Left cardiac atrium (tissue), 4 donors: ENCODE measurements around the gene BAZ2B. TPM values are rescaled to one million over a fixed set of nuclear protein-coding genes. Genes with fewer than 3 reads are reported as not detected.

Source experiments
- ATAC-seq, 2 donors: fragments of 200-7000 bp; cut with Tn5 transposase; one replicate each; pipeline ENCODE4 v1.9.1; 2020; ENCODE audit warnings: mild to moderate bottlenecking in 2 of 2, moderate library complexity in 2 of 2
- DNase-seq: peaks from one replicate; pipeline ENCODE4 v3.0.0-alpha.2; 2020
- intact Hi-C, 2 donors: fragments of 100-400 bp; cut with DNase I; formaldehyde crosslinking; loops; one replicate each; pipeline versions ENCODE4 v1.14.1 to v1.15.1; 2022 to 2023
- total RNA-seq, 2 donors: library from RNA; stranded (reverse); fragmentation: NEBNext Ultra II Directional; extraction: Animal tissue kit (Norgen Biotek cat#: 25700); gene quantifications; one replicate each; pipeline ENCODE4 v1.2.1, GENCODE V29; 2021
- donor health status: DM: no; HTN: yes; CAD: no.
- donor health status: DM: no; HTN: yes; CAD: no; lungs with severe emphysema.
- donor health status: DM: yes; HTN: yes; CAD: no.
- donor health status: Dilated cardiomyopathy.

Gene BAZ2B
- total RNA-seq, 2 donors from 2014 or later = 33.2 to 41.8 TPM

DNA sequence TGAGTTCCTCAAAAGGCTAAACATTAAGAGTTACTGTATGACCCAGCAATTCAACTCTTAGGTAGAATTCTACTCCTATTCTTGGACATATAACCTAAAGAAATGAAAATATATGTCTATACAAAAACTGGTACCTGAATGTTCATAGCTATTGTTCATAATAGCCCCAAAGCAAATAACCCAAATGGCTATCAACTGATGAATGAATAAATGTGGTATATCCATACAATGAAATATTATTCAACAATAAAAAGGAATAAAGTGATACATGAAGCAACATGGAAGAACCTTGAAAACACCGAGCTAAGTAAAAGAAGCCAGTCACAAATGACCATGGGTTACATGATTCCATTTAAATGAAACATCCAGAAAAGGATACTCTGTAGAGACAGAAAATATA lies 114.6 kb downstream of the BAZ2B start:
- intact Hi-C loops = no loop called here
- DNase-seq (no peak), ATAC-seq (no peak)

DNA sequence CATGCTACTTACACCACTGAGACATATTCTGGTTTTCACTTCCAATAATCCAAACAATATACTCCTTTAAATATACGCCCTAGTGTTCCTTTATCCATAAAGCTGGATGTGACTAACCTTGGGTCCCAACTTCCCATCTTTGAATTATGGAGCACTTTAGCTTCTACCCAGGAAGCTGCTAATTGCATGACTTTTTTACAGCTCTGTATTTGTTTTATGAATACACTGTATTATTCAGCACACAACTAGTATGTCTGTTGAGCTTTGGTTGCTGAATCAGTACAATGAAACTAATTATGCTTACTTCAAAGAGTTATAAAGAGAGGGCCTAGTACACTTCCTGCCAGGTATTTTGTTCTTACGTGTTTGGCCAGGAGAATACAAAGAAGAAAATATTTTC lies 118.5 kb downstream of the BAZ2B start:
- DNase-seq (no peak), ATAC-seq (no peak)
- intact Hi-C loops = no loop called here

DNA sequence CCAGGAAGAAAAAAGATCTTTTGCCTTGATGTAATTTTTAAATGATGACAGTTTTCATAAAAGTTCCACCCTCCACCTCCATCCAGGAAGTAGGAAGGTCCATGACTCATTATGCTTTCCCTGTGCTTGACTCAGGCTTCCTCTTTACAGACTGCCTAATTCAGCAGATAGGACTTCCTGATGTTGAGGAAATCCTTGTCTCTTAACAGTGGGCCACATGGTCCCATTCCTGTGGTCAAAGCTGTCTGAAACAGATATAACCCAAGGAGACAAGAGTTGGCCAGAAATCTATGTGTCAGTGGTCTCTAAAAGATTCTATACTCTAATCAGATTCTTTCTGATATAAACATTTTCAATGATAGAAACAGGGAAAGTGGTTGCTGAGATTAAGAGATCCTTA lies 119.1 kb downstream of the BAZ2B start:
- ATAC-seq (peak; percentile 70 to 99), DNase-seq (no peak)
- intact Hi-C loops = no loop called here

DNA sequence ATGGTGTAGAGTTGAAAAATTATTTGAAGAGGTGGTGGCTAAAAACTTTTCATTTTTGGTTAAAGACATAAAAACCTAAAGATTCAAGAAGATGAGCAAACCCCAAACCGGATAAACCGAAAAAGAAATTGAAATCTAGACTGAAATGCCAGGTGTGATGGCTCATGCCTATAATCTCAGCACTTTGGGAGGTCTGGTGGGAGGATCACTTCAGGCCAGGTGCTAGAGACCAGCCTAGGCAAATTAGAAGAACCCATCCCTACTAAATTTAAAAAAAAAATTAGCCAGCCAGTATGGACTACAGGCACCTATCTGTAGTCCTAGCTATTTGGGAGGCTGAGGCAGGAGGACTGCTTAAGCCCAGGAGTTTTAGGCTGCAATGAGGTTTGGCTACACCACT lies 126.9 kb downstream of the BAZ2B start:
- DNase-seq (no peak), ATAC-seq (no peak)
- intact Hi-C loops = no loop called here

DNA sequence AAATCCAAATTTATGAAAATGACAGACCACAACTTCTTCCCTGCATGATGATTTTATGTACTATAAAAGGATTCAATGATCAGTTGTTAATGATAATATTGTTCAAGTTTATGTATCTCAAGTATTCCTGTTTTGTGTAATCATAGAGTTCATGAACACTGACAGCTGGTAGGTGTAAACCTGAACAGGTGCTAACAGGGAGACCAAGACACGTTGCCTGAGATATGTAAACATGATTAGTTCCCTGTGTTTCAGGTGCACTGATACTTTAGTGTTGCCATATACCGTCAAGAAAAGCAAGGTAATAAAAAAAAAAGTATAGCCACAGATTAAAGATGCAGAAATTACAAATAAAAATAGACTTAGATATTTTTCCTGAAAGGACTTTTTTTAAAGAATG lies 131.8 kb downstream of the BAZ2B start:
- no peak for DNase-seq
- intact Hi-C loops = no loop called here
- no peak for ATAC-seq

DNA sequence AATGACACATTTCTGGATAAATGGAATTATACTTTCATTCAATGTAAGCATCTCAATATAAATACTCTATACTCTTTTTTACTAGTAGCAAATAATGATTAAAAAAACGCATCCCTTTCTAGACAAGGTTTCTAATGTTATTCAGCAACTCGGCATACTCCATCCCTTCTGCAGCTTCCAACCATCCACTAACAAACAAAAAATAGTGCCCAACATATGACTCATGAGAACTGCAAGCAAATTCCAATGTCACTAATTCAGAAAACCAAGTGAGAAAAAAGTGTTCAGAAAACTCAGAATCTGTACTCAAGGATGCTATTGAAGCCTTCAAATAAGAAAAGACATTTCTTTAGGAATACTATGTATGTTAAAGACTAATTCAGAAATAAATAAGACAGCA lies 140.0 kb downstream of the BAZ2B start:
- intact Hi-C loops = no loop called here
- DNase-seq (no peak), ATAC-seq (no peak)

DNA sequence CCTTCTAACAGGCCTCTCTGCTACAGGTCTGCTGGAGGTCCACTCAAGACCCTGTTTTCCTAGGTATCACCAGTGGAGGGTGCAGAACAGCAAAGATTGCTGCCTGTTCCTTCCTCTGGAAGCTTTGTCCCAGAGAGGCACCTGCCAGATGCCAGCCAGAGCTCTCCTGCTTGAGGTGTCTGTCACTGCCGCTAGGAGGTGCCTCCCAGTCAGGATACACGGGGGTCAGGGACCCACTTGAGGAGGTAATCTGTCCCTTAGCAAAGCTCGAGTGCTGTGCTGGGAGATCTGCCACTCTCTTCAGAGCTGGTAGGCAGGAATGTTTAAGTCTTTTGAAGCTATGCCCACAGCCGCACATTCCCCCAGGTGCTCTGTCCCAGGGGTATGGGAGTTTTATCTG lies 140.6 kb downstream of the BAZ2B start:
- ATAC-seq = no peak
- intact Hi-C loops = no loop called here

DNA sequence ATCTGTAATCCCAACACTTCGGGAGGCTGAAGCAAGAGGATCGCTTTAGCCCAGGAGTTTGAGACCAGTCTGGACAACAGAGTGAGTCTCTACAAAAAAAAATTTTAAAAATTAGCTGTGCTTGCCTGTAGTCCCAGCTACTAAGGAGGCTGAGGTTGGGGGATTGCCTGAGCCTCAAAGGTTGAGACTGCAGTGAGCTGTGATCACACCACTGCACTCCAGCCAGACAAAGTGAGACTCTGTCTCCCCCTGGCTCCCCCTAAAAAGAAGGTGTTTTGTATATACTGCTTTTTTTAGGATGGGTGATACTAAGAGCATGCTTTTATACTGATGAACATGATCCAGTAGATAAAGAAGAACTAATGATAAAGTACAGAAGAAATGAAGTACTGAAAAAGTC lies 145.0 kb downstream of the BAZ2B start:
- intact Hi-C loops = no loop called here

More for the DNA sequence above, 140.6 kb downstream of the BAZ2B start:
- no peak for DNase-seq

DNA sequence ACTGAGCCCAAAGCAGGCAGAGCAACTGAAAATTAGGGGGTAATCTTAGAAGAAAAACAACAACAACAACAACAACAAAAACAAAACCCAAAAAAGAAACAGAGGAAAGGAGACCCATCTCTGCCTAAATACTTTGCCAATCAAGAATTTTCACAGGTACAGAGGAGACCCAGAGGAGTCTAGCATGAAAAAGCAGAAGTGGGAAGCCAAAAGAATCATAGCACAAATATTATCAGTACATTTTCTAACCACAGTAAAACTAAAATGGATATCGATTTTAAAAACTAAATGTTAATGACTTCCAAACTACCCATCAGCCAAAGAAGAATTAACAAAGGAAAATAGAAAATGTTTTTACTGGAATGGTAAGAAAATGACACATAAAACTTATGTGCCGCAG lies 148.1 kb downstream of the BAZ2B start:
- DNase-seq (no peak), ATAC-seq (no peak)
- intact Hi-C loops = no loop called here

More for the DNA sequence above, 145.0 kb downstream of the BAZ2B start:
- ATAC-seq = no peak
- no peak for DNase-seq

DNA sequence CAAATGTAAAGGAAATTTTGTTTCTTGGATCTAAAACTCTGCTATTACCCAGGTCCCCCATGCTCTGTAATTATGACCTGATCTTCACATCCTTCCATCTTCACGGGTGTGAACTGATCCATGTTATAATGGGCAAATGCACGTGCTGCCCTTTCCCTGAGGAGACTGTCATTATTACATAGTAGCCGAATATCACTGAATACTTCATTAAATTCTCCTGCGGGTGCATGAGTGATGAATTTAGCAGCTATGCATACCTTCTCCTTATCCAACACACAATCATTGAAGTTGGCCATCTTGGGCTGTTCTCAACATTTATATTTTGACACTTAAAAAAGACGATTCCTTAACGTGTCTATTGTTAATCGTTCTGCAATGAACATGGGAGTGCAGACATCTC lies 153.4 kb downstream of the BAZ2B start:
- ATAC-seq (no peak), DNase-seq (no peak)
- intact Hi-C loops = no loop called here

DNA sequence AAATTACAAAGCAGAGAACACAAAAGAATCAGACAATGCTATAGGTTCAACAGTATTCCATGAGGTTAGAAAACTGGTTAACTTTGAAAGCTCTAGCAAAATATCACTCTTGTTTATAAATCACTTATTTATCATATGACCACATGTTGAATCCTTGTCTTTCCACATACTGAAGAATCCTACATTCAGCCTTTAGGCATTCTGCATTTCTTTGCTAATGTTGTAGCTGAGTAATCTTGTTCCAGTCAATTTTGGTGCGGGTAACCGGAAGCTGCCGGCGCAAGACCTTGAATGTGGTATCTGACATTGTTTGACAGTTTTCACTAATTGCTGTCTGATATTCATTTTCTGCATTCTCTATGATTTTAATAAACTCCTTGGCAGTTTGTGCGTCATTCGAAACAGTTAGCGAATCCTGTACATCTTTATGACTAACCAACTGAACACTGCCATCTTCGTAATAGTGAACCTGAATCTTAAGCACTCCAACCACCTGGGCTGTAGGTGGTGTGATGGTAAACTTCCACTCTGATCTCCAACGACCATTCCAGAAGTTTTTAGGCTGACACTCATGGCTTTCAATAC lies 154.1 kb downstream of the BAZ2B start:
- intact Hi-C loops = no loop called here
- DNase-seq (no peak), ATAC-seq (no peak)

DNA sequence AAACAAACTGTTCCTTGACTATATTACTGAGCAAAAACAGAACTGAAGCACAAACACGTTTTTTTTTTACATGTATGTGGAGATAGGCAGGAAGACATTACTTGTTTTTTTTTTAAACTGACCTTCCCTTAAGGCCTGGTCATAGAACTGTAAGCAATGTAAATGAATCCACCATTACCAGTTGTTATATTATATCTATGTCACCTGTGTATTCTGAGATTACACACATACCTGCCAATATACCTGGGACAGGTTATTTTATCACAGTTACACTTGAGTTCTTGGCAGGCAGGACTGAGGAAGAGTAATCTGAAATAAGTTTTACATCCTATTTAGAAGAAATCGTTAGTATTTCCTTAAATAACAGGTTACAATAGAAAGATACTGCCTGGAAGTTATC lies 155.3 kb downstream of the BAZ2B start:
- intact Hi-C loops = no loop called here
- ATAC-seq (no peak), DNase-seq (no peak)

DNA sequence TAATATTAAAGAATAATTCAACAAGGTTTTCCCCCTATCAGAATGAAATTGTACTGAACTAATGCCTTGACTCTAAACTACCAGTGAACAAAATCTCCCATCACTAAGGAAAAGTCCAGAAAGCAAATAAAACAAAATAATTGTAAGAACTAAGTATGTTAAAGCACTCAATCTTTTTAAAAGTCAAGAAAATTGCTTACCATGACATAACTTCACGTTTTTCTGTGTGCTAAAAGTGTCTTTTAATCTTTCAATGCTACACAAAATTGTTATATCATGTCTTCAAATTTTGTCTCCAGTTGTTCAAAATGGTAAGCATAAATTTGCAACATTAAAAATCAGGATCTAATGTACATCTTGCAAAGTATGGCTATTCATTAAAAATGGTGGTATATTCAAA lies 156.1 kb downstream of the BAZ2B start:
- DNase-seq (no peak), ATAC-seq (no peak)
- intact Hi-C loops = no loop called here

DNA sequence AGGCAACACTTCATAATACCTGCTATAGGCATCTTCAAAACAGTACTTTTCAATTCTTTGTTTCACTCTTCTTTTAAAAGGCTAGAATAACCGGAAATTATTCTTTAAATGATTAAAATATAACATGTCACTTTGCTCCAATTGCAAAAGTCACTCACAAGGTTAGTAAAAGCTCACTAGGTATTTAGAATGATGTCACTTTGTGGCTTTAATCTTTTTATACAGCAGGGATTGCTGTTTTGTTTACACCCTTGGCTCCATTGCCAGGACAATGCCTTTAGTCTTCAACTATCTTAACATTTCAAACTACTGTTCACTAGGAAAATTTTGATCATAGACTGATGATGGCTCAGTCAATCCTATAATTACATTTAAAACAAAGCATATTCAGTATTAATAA lies 157.1 kb downstream of the BAZ2B start:
- intact Hi-C loops = loop anchor here in 1 of 2 donors (10.0 kb wide), 1 partner anchor 146 kb away; no protein-coding TSS in a partner anchor
- DNase-seq (no peak), ATAC-seq (no peak)

DNA sequence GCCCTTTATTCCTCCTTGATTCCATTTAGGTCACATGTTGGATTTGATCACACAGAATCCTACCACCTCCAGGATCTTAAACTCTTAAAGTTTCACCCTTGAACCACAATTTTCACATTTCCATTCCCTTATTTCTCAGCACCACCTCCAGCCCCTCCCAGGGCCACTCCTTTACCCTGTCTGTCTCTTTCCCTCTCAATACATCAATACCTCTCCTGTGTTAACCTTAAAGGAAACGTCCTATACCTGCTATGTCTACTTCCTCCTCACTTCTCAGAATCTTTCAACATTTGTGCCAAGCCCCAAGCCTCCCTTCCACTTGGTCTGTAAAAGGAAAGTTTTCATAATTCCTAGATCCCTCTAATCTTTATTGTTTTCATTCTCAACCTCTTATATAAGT lies 158.8 kb downstream of the BAZ2B start:
- intact Hi-C loops = loop anchor here in 1 of 2 donors (10.0 kb wide), 1 partner anchor 147 kb away; no protein-coding TSS in a partner anchor
- no peak for ATAC-seq
- no peak for DNase-seq

DNA sequence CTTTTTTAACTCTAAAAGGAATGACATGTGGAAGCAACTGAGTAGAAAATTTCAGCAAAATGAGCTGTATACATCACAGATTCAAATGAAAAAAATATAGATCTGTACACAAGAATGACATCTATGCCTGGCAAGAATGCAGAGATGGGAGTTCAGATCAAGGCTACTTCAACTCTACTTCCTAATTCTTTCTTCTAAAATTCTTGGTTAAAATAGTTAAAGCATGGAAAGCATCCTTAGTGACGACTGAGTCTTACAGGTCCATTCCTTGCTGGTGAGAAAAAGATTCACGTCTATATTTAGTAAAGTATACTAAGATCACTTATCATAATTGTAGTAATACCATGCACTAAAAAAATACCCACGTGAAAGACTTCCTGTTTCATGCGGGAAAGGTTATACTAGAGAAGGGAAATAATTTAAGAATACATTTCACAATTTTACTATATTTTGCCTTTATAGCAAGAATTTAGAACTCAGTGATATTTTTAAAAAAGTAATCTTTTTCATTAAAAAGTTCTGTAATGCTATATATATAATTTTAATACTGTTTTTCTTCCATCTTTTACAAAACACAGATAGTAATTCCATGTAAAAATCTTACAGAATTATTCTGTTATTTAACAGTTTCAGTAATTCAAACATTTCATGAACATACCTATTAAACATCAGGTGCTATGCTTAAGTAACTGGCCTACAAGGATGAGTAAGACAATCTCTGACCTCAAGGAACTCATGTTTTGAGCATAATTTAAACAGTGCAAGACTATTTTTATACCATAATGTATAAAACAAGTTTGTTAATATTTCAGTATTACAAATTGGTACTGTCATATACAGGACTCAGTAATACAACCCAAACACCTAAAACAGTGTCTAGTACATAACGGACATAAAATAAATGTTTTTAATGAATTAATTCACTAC lies 159.6 kb downstream of the BAZ2B start:
- no peak for DNase-seq
- ATAC-seq = peak in 1 of 2 donors; percentile 44
- intact Hi-C loops = loop anchor here in 1 of 2 donors (10.0 kb wide), 1 partner anchor 148 kb away; no protein-coding TSS in a partner anchor

DNA sequence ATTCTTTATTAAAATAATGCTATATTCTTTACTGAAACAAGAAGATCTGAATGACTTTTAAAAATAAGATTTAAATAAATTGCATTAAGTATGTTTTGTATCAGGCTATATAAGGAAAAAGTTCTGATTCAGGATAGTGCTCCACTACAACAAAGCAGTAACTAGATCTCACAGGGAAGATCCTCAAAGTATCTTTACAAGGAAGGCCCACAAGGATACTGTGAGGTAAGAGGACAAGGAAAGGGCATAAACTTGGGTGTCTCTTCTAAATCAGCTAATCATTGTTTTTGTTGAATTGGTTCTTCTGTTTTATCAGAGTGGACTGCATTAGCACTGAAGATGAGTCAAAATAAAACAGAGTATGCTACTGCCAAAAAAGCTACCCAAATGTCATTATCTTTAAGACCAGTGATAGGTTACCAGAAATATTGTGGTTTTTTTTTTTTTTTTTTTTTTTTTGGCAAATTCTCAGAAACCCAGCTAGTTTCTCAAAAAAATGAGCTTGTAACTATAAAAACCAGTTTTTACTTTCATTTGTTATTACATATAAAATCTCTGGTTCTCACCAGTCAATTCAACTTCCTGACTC lies 160.9 kb downstream of the BAZ2B start:
- intact Hi-C loops = loop anchor here in 1 of 2 donors (10.0 kb wide), 1 partner anchor 149 kb away; no protein-coding TSS in a partner anchor
- DNase-seq = no peak
- peak; percentile 30 to 74 for ATAC-seq

DNA sequence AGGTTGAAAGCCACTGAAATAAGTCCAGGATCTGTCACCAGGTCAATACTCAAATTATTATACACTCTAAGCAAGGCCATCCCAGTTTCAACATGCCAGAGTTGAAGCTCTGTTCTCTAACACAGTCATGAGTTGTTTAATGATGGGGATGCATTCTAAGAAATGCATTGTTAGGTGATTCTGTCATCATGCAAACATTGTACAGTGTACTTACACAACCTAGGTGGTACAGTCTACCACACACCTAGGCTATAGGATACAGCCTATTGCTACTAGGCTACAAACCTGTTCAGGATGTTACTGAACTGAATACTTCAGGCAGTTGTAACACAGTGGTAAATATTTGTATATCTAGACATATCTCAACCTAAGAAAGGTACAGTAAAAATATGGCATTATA lies 162.2 kb downstream of the BAZ2B start:
- intact Hi-C loops = loop anchor here in 1 of 2 donors (10.0 kb wide), 1 partner anchor 151 kb away; no protein-coding TSS in a partner anchor
- ATAC-seq = peak in 1 of 2 donors; percentile 27
- DNase-seq = no peak

DNA sequence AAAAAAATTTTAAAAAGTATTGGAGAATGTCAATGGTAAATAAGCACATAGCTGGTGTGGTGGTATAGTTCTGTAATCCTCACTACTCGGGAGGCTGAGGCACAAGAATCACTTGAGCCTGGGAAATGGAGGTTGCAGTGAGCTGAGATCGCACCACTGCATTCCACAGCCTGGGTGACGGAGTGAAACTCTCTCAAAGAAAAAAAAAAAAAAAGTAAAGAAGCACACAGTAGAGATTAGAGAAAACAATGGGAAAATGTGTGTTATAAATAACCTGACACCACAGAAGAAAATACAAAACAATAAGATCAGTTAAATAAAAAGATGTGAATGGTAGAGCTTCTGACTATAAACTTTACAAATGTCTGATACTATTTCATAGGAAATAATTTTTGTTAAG lies 166.2 kb downstream of the BAZ2B start:
- intact Hi-C loops = loop anchor here in 1 of 2 donors (10.0 kb wide), 1 partner anchor 155 kb away; no protein-coding TSS in a partner anchor
- no peak for ATAC-seq
- no peak for DNase-seq
